ENCODE results near the gene PUSL1.
A peak's percentile ranks its signal among the peaks of the same experiment; 100 is the strongest.

Gene PUSL1

DNA sequence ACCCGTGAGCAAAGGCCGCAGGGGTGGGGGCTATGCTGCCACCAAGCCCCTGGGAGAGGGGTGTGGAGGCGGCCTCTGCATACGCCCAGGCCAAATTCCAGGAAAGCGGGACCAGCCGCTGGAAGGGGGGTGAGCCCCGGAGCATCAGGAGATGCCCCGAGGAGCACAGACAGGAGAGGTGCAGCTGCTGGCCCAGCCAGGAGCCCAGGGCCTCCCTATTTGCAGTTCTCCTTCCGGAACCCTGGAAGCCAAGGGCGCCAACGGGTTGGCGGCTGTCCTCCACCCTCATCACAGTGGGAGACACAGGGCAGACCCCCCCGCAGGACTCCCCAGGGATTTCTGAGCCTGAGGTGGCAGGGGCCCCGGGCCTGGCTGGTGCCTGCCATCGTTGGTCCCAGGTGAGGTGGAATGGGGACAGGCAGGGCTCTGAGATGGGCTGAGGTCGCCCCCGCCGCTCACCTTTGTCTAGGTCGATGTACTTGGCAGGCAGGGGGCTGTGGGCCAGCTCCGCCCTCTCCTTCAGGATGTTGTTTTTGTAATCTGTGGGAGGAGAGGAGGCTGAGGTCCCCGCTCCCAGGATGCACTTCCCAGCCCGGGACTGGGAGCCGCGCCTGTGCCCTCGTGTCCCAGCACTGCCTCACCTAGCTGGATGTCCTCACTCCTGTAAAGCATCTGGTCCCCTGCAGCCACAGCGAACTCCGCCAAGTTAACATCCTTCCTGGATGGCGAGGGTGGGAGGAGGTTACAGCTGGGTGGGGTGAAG, 45.2 kb downstream of the PUSL1 start (continued):
- TF ChIP-seq HOXA7 (CRISPR knock-in tag; IDR thresholded peaks at IDR 0.05; ENCODE audit: borderline replicate concordance) (no peak), GLIS2 (tag by site-specific recombination; IDR thresholded peaks at IDR 0.05) (peak; percentile 82), ZNF600 (tag by site-specific recombination; IDR thresholded peaks at IDR 0.05) (peak; percentile 67), ZNF423 (tag by site-specific recombination; IDR thresholded peaks at IDR 0.05) (peak; percentile 89), KLF7 (tag by site-specific recombination; IDR thresholded peaks at IDR 0.05; ENCODE audit: borderline replicate concordance) (no peak), GLIS1 (tag by site-specific recombination; IDR thresholded peaks at IDR 0.05) (peak; percentile 97), ZNF16 (tag by site-specific recombination; IDR thresholded peaks at IDR 0.05; ENCODE audit: low read depth) (no peak), EGR2 (tag by site-specific recombination; IDR thresholded peaks at IDR 0.05; ENCODE audit: low read depth) (peak; percentile 72), ZFHX2 (tag by site-specific recombination; conservative IDR thresholded peaks at IDR 0.05) (peak; percentile 83), ZNF610 (tag by site-specific recombination; IDR thresholded peaks at IDR 0.05; ENCODE audit: borderline replicate concordance) (0 out of 2 replicates have a peak, but pooled peaks have one; percentile 30), OVOL3 (tag by site-specific recombination; IDR thresholded peaks at IDR 0.05) (no peak), ZXDB (tag by site-specific recombination; IDR thresholded peaks at IDR 0.05) (peak; percentile 49), GLI2 (tag by site-specific recombination; IDR thresholded peaks at IDR 0.05; ENCODE audit: borderline replicate concordance, low read depth) (no peak)
- TF ChIP-seq, protein P1, sequence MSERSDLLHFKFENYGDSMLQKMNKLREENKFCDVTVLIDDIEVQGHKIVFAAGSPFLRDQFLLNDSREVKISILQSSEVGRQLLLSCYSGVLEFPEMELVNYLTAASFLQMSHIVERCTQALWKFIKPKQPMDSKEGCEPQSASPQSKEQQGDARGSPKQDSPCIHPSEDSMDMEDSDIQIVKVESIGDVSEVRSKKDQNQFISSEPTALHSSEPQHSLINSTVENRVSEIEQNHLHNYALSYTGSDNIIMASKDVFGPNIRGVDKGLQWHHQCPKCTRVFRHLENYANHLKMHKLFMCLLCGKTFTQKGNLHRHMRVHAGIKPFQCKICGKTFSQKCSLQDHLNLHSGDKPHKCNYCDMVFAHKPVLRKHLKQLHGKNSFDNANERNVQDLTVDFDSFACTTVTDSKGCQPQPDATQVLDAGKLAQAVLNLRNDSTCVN (tag by site-specific recombination; optimal IDR thresholded peaks at IDR 0.05), result peak; percentile 40
- TF ChIP-seq, protein P2, sequence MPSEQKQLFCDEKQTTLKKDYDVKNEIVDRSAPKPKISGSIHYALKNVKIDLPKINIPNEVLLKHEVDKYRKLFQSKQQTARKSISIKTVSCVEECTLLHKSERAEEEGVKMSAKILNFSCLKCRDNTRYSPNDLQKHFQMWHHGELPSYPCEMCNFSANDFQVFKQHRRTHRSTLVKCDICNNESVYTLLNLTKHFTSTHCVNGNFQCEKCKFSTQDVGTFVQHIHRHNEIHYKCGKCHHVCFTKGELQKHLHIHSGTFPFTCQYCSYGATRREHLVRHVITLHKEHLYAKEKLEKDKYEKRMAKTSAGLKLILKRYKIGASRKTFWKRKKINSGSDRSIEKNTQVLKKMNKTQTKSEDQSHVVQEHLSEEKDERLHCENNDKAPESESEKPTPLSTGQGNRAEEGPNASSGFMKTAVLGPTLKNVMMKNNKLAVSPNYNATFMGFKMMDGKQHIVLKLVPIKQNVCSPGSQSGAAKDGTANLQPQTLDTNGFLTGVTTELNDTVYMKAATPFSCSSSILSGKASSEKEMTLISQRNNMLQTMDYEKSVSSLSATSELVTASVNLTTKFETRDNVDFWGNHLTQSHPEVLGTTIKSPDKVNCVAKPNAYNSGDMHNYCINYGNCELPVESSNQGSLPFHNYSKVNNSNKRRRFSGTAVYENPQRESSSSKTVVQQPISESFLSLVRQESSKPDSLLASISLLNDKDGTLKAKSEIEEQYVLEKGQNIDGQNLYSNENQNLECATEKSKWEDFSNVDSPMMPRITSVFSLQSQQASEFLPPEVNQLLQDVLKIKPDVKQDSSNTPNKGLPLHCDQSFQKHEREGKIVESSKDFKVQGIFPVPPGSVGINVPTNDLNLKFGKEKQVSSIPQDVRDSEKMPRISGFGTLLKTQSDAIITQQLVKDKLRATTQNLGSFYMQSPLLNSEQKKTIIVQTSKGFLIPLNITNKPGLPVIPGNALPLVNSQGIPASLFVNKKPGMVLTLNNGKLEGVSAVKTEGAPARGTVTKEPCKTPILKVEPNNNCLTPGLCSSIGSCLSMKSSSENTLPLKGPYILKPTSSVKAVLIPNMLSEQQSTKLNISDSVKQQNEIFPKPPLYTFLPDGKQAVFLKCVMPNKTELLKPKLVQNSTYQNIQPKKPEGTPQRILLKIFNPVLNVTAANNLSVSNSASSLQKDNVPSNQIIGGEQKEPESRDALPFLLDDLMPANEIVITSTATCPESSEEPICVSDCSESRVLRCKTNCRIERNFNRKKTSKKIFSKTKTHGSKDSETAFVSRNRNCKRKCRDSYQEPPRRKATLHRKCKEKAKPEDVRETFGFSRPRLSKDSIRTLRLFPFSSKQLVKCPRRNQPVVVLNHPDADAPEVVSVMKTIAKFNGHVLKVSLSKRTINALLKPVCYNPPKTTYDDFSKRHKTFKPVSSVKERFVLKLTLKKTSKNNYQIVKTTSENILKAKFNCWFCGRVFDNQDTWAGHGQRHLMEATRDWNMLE (tag by site-specific recombination; conservative IDR thresholded peaks at IDR 0.05; ENCODE audit: low read depth), result no peak
- TF ChIP-seq, protein P3, sequence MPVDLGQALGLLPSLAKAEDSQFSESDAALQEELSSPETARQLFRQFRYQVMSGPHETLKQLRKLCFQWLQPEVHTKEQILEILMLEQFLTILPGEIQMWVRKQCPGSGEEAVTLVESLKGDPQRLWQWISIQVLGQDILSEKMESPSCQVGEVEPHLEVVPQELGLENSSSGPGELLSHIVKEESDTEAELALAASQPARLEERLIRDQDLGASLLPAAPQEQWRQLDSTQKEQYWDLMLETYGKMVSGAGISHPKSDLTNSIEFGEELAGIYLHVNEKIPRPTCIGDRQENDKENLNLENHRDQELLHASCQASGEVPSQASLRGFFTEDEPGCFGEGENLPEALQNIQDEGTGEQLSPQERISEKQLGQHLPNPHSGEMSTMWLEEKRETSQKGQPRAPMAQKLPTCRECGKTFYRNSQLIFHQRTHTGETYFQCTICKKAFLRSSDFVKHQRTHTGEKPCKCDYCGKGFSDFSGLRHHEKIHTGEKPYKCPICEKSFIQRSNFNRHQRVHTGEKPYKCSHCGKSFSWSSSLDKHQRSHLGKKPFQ (tag by site-specific recombination; IDR thresholded peaks at IDR 0.05), result no peak

Measured in HEK293 (cell line).